A549 treated with Mapracorat at 1 μM for 4 hours (cell line): ENCODE results near the gene ANAPC13. TPM values are rescaled to one million over a fixed set of nuclear protein-coding genes. Genes with fewer than 3 reads are reported as not detected.

Experiments
- total RNA-seq: library from RNA; stranded (reverse); fragments of 200-300 nt; extraction: Qiagen RNA extraction; gene quantifications from 5 replicates; pipeline ENCODE4 v1.2.3, GENCODE V29; 2022

The ANAPC13 gene
- total RNA-seq = 46.9 to 55.0 TPM (median 48.4 TPM) in 5 replicates

DNA sequence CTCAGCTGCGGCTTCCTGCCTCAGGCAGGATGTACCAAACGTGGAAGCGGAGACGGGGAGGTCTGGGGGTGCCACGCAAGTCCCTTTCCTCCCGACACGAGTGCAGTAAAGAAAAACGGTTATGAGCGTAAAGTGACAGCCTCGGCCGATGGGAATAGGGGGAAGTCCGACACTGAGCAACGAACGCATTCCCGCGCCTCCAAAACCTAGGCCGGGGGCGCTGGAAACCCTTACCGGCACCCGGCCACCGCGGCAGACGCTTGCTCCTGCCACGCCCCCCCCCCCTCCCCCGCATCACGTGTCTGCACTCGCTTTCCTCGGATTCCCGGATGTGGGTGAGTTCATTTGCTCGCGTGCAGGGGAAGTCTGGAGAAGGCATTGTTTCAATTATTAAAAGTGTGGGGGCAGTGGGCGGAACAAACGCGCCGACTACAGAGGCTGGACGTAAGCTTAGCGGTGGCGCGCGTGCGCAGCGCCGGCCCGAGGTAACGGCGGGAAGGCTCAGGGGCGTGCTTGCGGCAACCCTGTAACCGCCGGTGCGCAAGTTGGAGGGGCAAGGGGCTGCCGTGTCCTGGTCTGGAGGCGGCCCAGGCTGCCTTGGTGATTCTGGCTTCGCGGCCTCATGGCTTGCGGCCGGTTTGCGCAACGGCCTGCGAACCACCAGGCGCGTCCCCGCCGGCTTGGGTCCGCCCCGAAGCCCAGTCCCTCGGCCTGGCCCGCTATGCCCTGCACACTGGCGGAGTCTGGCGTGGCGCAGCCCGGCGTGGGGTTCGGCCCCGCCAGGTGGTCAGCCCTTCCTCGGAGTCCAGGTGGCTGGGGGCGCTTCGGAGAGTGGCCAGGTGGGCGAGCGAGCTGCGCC is at the start of gene ANAPC13, which contains the start of gene CEP63:
Gene ANAPC13, minus strand, starts transcription at position 268 of the 859 bp plus-strand sequence. CDS start 3,081 bp downstream, outside the sequence.
Gene CEP63, plus strand, starts transcription at position 340 of the 859 bp plus-strand sequence. CDS start 9,264 bp downstream, outside the sequence.

Other genes starting within 250 kb of the ANAPC13 start
- gene RYK, start 235.1 kb downstream of the ANAPC13 start, total RNA-seq = 26.0 to 32.0 TPM (median 27.4 TPM) in 5 replicates
- 44.9 to 52.4 TPM (median 49.4 TPM) in 5 replicates for gene AMOTL2, start 111.5 kb downstream of the ANAPC13 start, total RNA-seq
- gene CEP63, start 72 bp upstream of the ANAPC13 start, total RNA-seq = 11.2 to 18.9 TPM (median 12.9 TPM) in 5 replicates
- 0.07 to 0.14 TPM (median 0.08 TPM) in 4 of 5 replicates, not detected in the other for gene KY, start 165.0 kb upstream of the ANAPC13 start, total RNA-seq